ENCODE data around the gene KCTD17. TPM values are rescaled to one million over a fixed set of nuclear protein-coding genes. Genes with fewer than 3 reads are reported as not detected.

Gene KCTD17
- total and polyA plus RNA-seq, 2 of the 13 experiments (the other 11 are each of a cell fraction or from before 2014, with no cell fraction given), result 5.3 to 11.7 TPM

- TF ChIP-seq CTCF (CRISPR knock-in tag; IDR thresholded peaks at IDR 0.05) (0 out of 2 replicates have a peak, but pooled peaks have one; percentile 12), ZNF746 (CRISPR knock-in tag; IDR thresholded peaks at IDR 0.05) (peak; percentile 69; the same call in 1 of the 2 replicates), HNRNPL (IDR thresholded peaks at IDR 0.05; ENCODE audit: low read depth, low read length) (0 out of 2 replicates have a peak, but pooled peaks have one; percentile 7), ATF7-NPFF (CRISPR knock-in tag; IDR thresholded peaks at IDR 0.05; ENCODE audit: low read depth) (no peak), ZNF816 (CRISPR knock-in tag; IDR thresholded peaks at IDR 0.05; ENCODE audit: borderline replicate concordance) (no peak), ZNF280D (CRISPR knock-in tag; IDR thresholded peaks at IDR 0.05) (no peak), ZGPAT (CRISPR knock-in tag; IDR thresholded peaks at IDR 0.05) (no peak), GATAD2A (CRISPR knock-in tag; IDR thresholded peaks at IDR 0.05) (peak; percentile 90), PAXIP1 (CRISPR knock-in tag; conservative IDR thresholded peaks at IDR 0.05) (peak; percentile 87), ZNF878 (CRISPR knock-in tag; IDR thresholded peaks at IDR 0.05) (no peak), ZNF143 (CRISPR knock-in tag; IDR thresholded peaks at IDR 0.05) (no peak), POLR2AphosphoS5 (IDR thresholded peaks at IDR 0.05; ENCODE audit: low read depth, low read length) (no peak), HIVEP1 (CRISPR knock-in tag; IDR thresholded peaks at IDR 0.05) (peak; percentile 13; the same call in 1 of the 2 replicates), ZNF382 (CRISPR knock-in tag; IDR thresholded peaks at IDR 0.05; ENCODE audit: borderline replicate concordance) (no peak), ATF5 (CRISPR knock-in tag; IDR thresholded peaks at IDR 0.05; ENCODE audit: low read depth) (no peak; the same call in 1 of the 2 replicates), ZBTB33 (CRISPR knock-in tag; IDR thresholded peaks at IDR 0.05) (0 out of 2 replicates have a peak, but pooled peaks have one; percentile 38)
These were observed 60.7 kb downstream of the KCTD17 start (continued) for GRCh38 chr22:37112084-37112728.
